Smooth muscle cell (in vitro differentiated cells): ENCODE data around the gene SLC16A9. TPM values are rescaled to one million over a fixed set of nuclear protein-coding genes. Genes with fewer than 3 reads are reported as not detected.

Source experiments
- DNase-seq: peaks from one replicate; lab custom pipeline; 2025; ENCODE audit not compliant: unreplicated experiment; lab: John Stamatoyannopoulos, UW
- H2AFZ ChIP-seq: fragments of 200-600 bp; sonication (generic); 2 replicates; pipeline ENCODE4 v1.6.0; 2016; ENCODE audit warnings: antibody characterized with exemption, low read depth, mild to moderate bottlenecking
- H3F3A ChIP-seq: fragments of 200-600 bp; sonication (generic); 2 replicates; pipeline ENCODE4 v1.6.0; 2017; ENCODE audit warnings: antibody characterized with exemption, low read depth
- H3K27ac ChIP-seq: fragments of 200-600 bp; sonication (generic); 2 replicates; pipeline ENCODE4 v1.5.1; 2016; ENCODE audit warnings: low read depth, mild to moderate bottlenecking
- H3K27me3 ChIP-seq: fragments of 200-600 bp; sonication (generic); 2 replicates; pipeline ENCODE4 v1.6.1; 2016; ENCODE audit warnings: low read depth, mild to moderate bottlenecking
- H3K36me3 ChIP-seq: fragments of 200-600 bp; sonication (generic); 2 replicates; pipeline ENCODE4 v1.5.1; 2016; ENCODE audit warnings: low read depth
- H3K4me1 ChIP-seq: fragments of 200-600 bp; sonication (generic); 2 replicates; pipeline ENCODE4 v1.5.1; 2016; ENCODE audit warnings: low read depth
- H3K4me2 ChIP-seq: fragments of 200-600 bp; sonication (generic); 2 replicates; pipeline ENCODE4 v1.6.0; 2016; ENCODE audit warnings: mild to moderate bottlenecking
- H3K4me3 ChIP-seq: fragments of 200-600 bp; sonication (generic); 2 replicates; pipeline ENCODE4 v1.5.1; 2016; ENCODE audit warnings: mild to moderate bottlenecking
- H3K79me2 ChIP-seq: fragments of 200-600 bp; sonication (generic); 2 replicates; pipeline ENCODE4 v1.6.0; 2016; ENCODE audit warnings: low read depth, mild to moderate bottlenecking
- H3K9ac ChIP-seq: fragments of 200-600 bp; sonication (generic); 2 replicates; pipeline ENCODE4 v1.6.0; 2016; ENCODE audit warnings: low read depth
- H3K9me3 ChIP-seq: fragments of 200-600 bp; sonication (generic); replicated peaks from 2 replicates; pipeline ENCODE4 v1.5.1; 2016; ENCODE audit warnings: low read depth
- H4K20me1 ChIP-seq: fragments of 200-600 bp; sonication (generic); 2 replicates; pipeline ENCODE4 v1.6.0; 2016; ENCODE audit warnings: low read depth
- CTCF ChIP-seq: fragments of 200-600 bp; sonication (generic); IDR thresholded peaks from 2 replicates; pipeline ENCODE4 v1.5.1; 2017; ENCODE audit warnings: borderline replicate concordance, mild to moderate bottlenecking, antibody characterized with exemption; ENCODE audit not compliant: insufficient read depth, poor library complexity, severe bottlenecking
- WGBS: methylation state at CpG from one replicate; pipeline ENCODE4 v1.1.7; 2016; ENCODE audit warnings: low lambda C conversion rate; 5-methylcytosine and 5-hydroxymethylcytosine counted together
- polyA plus RNA-seq: library from polyadenylated mRNA; unstranded; fragments of >200 nt; fragmentation: Nextera tagmentation; extraction: Ambion mirVana; gene quantifications from 2 replicates; pipeline ENCODE4 v1.2.1, GENCODE V29; 2016
- total RNA-seq: library from RNA; depleted of rRNA; stranded (reverse); fragments of >200 nt; gene quantifications from 2 replicates; pipeline ENCODE4 v1.2.3, GENCODE V29; 2014

The SLC16A9 gene
- total RNA-seq (2.1 and 4.1 TPM in 2 replicates), polyA plus RNA-seq (0.27 and 0.90 TPM in 2 replicates)

GRCh38 chr10:59709395-59710125 lies at the start of gene SLC16A9:
Gene SLC16A9 (minus strand): TSS chr10:59709850. CDS start chr10:59684291, 25,559 bp downstream.
- peak; percentile 14 for TF ChIP-seq CTCF
- H3K27me3 ChIP-seq, result peaks cover 29% of the 10 kb centered on the region
- no peaks in the 10 kb centered on the region for H3F3A ChIP-seq
- no peaks in the 10 kb centered on the region for H3K9me3 ChIP-seq
- H4K20me1 ChIP-seq, result no peaks in the 10 kb centered on the region
- no peaks in the 10 kb centered on the region for H3K36me3 ChIP-seq
- peaks cover 5% of the 10 kb centered on the region for H3K4me1 ChIP-seq
- peak within 1 kb of the TSS; percentile 94 for H3K4me2 ChIP-seq
- peak within 1 kb of the TSS; percentile 96 for H2AFZ ChIP-seq
- H3K79me2 ChIP-seq, result no peaks in the 10 kb centered on the region
- under 1% methylated on average over 63 of the region's 68 CpGs for WGBS
- peak within 1 kb of the TSS; percentile 23 for H3K9ac ChIP-seq
- peak within 1 kb of the TSS; percentile 67 for H3K4me3 ChIP-seq
- DNase-seq, result peak; percentile 10
- no peak within 1 kb of the TSS for H3K27ac ChIP-seq

GRCh38 chr10:59757966-59758365 lies 48.3 kb upstream of the SLC16A9 start:
- Histone ChIP-seq H4K20me1 (no peaks in the 10 kb centered on the region), H3K4me2 (no peak overlapping the region), H3K9ac (no peak overlapping the region), H3K27me3 (no peaks in the 10 kb centered on the region), H3K36me3 (no peaks in the 10 kb centered on the region), H3F3A (no peaks in the 10 kb centered on the region), H3K27ac (no peak overlapping the region), H3K9me3 (no peaks in the 10 kb centered on the region), H3K4me1 (no peaks in the 10 kb centered on the region), H2AFZ (no peak overlapping the region), H3K79me2 (no peaks in the 10 kb centered on the region), H3K4me3 (no peak overlapping the region)
- WGBS, result 58% methylated on average over 3 of the region's 3 CpGs
- TF ChIP-seq CTCF, result no peak
- no peak for DNase-seq

- no peak overlapping the region for H2AFZ ChIP-seq
- no peaks in the 10 kb centered on the region for H3K79me2 ChIP-seq
- no peaks in the 10 kb centered on the region for H3F3A ChIP-seq
- H3K9ac ChIP-seq, result no peak overlapping the region
- no peaks in the 10 kb centered on the region for H4K20me1 ChIP-seq
- H3K4me3 ChIP-seq, result no peak overlapping the region
- no peak overlapping the region for H3K27ac ChIP-seq
- no peak for DNase-seq
- no peak overlapping the region for H3K4me2 ChIP-seq
- no peaks in the 10 kb centered on the region for H3K9me3 ChIP-seq
- H3K27me3 ChIP-seq, result no peaks in the 10 kb centered on the region
- H3K36me3 ChIP-seq, result no peaks in the 10 kb centered on the region
- H3K4me1 ChIP-seq, result no peaks in the 10 kb centered on the region
- no peak for TF ChIP-seq CTCF
- 94% methylated on average over 4 of the region's 4 CpGs for WGBS
Measured at GRCh38 chr10:59754951-59755350, 45.3 kb upstream of the SLC16A9 start.

GRCh38 chr10:59753267-59753666 lies 43.6 kb upstream of the SLC16A9 start, which contains the start of gene MRLN:
Gene MRLN (minus strand): TSS chr10:59753455.
- no peak for TF ChIP-seq CTCF
- H3K9me3 ChIP-seq, result no peaks in the 10 kb centered on the region
- H3K79me2 ChIP-seq, result no peaks in the 10 kb centered on the region
- no peaks in the 10 kb centered on the region for H4K20me1 ChIP-seq
- H3K4me1 ChIP-seq, result no peaks in the 10 kb centered on the region
- no peak for DNase-seq
- WGBS, result 73% methylated on average over 3 of the region's 3 CpGs
- no peak within 1 kb of the TSS for H3K4me3 ChIP-seq
- H3K9ac ChIP-seq, result no peak within 1 kb of the TSS
- no peak within 1 kb of the TSS for H3K4me2 ChIP-seq
- no peaks in the 10 kb centered on the region for H3K27me3 ChIP-seq
- H3F3A ChIP-seq, result no peaks in the 10 kb centered on the region
- no peak within 1 kb of the TSS for H3K27ac ChIP-seq
- H3K36me3 ChIP-seq, result no peaks in the 10 kb centered on the region
- H2AFZ ChIP-seq, result no peak within 1 kb of the TSS
